Hematopoietic multipotent progenitor cell treated with erythropoietin and hydrocortisone succinate and interleukin-3 and kit ligand, for 17 days (in vitro differentiated cells): ENCODE data around the gene FAM221B.

ENCODE experiments used
- DNase-seq: peaks from one replicate; pipeline ENCODE4 v3.0.0-alpha.2; 2015; ENCODE audit warnings: low spot score

FAM221B gene

GRCh38 chr9:35820076-35820475 lies 8.5 kb downstream of the FAM221B start:
- DNase-seq: no peak

- DNase-seq: no peak
Measured at GRCh38 chr9:35818341-35818740, 10.2 kb downstream of the FAM221B start.

GRCh38 chr9:35816708-35817107 lies 11.8 kb downstream of the FAM221B start:
- DNase-seq: no peak

- peak; percentile 95 for DNase-seq
Measured at GRCh38 chr9:35814841-35815543, 13.5 kb downstream of the FAM221B start, which contains the start of gene HINT2. Gene HINT2, minus strand, starts transcription at chr9:35815042. Its CDS starts 63 bp downstream, at chr9:35814979.

GRCh38 chr9:35814106-35814840 lies 14.3 kb downstream of the FAM221B start:
- DNase-seq: peak; percentile 57

- DNase-seq: peak; percentile 63
Measured at GRCh38 chr9:35813434-35814105, 15.0 kb downstream of the FAM221B start.

GRCh38 chr9:35812025-35812602 lies 16.4 kb downstream of the FAM221B start, which contains the start of gene SPAG8:
Gene SPAG8, minus strand, starts transcription at chr9:35812262. Its CDS starts 115 bp downstream, at chr9:35812147.
- peak; percentile 88 for DNase-seq

- DNase-seq: peak; percentile 28
Measured at GRCh38 chr9:35811381-35812024, 17.0 kb downstream of the FAM221B start.

- no peak for DNase-seq
Measured at GRCh38 chr9:35810122-35810521, 18.4 kb downstream of the FAM221B start.

GRCh38 chr9:35808433-35808832 lies 20.1 kb downstream of the FAM221B start:
- DNase-seq: no peak

- no peak for DNase-seq
Measured at GRCh38 chr9:35806101-35806500, 22.4 kb downstream of the FAM221B start.

GRCh38 chr9:35801328-35802128 lies 27.0 kb downstream of the FAM221B start:
- no peak for DNase-seq

GRCh38 chr9:35800530-35800929 lies 28.0 kb downstream of the FAM221B start:
- no peak for DNase-seq

GRCh38 chr9:35798658-35799374 lies 29.7 kb downstream of the FAM221B start:
- DNase-seq: peak; percentile 78

GRCh38 chr9:35797311-35798109 lies 31.0 kb downstream of the FAM221B start:
- DNase-seq: no peak

- DNase-seq: no peak
Measured at GRCh38 chr9:35795695-35796094, 32.8 kb downstream of the FAM221B start.

GRCh38 chr9:35793461-35793860 lies 35.1 kb downstream of the FAM221B start:
- no peak for DNase-seq

- no peak for DNase-seq
Measured at GRCh38 chr9:35792826-35793225, 35.7 kb downstream of the FAM221B start.

- no peak for DNase-seq
Measured at GRCh38 chr9:35792024-35792813, 36.3 kb downstream of the FAM221B start.
